Fibroblast of lung (primary cell): ENCODE measurements around the gene LRP8.

Experiments
- EZH2 ChIP-seq: IDR thresholded peaks from 2 replicates; pipeline ENCODE4 v1.5.1; 2012; ENCODE audit warnings: low read length, control low read depth, mild to moderate bottlenecking; ENCODE audit errors: missing control alignments
- TF ChIP-seq, protein P1 (sequence below), 2 donors: IDR thresholded peaks in 1 of 2; conservative IDR thresholded peaks in 1 of 2; 1 replicate in 1 of 2; 2 replicates in 1 of 2; pipeline ENCODE4 v1.5.1; 2011 to 2012; ENCODE audit warnings: low read length in 2 of 2, control low read depth in 1 of 2, inconsistent platforms in 1 of 2, low read depth in 1 of 2, mild to moderate bottlenecking in 1 of 2

DNA sequence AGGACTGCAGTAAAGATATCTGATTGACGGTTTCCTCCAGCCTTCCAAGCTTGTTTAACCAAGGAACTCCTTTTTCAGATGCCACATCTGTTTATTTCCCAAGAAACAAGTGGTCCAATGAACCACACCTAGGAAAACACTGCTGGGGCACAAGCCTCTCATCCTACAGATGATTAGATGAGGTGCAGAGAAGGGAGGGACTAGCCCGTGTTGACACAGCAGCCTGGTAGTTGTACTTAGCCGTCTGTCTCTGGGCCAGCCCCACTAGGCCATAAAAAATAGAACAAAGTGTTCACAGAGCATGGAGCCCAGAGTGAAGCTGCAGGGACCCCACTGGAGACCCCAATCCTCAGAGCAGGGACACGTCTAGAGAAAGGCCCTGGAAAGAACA lies 32.1 kb downstream of the LRP8 start:
- TF ChIP-seq, protein P1, sequence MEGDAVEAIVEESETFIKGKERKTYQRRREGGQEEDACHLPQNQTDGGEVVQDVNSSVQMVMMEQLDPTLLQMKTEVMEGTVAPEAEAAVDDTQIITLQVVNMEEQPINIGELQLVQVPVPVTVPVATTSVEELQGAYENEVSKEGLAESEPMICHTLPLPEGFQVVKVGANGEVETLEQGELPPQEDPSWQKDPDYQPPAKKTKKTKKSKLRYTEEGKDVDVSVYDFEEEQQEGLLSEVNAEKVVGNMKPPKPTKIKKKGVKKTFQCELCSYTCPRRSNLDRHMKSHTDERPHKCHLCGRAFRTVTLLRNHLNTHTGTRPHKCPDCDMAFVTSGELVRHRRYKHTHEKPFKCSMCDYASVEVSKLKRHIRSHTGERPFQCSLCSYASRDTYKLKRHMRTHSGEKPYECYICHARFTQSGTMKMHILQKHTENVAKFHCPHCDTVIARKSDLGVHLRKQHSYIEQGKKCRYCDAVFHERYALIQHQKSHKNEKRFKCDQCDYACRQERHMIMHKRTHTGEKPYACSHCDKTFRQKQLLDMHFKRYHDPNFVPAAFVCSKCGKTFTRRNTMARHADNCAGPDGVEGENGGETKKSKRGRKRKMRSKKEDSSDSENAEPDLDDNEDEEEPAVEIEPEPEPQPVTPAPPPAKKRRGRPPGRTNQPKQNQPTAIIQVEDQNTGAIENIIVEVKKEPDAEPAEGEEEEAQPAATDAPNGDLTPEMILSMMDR (conservative IDR thresholded peaks at IDR 0.05 in 1 of 2, IDR thresholded peaks at IDR 0.05 in 1 of 2; ENCODE audit: low read depth in 1 of 2, low read length in 2 of 2) = no peak
- no peak for TF ChIP-seq EZH2
